Uterus (tissue), 4 donors: ENCODE results near the gene CPSF4. TPM values are rescaled to one million over a fixed set of nuclear protein-coding genes. Genes with fewer than 3 reads are reported as not detected.

Experiments
- DNase-seq, 2 donors: peaks; one replicate each; pipeline ENCODE4 v3.0.0-alpha.2; 2019 to 2020
- H3K27ac ChIP-seq, 2 donors: fragments of 200-600 bp; sonication (generic); 1 replicate in 1 of 2; 2 replicates in 1 of 2; pipeline ENCODE4 v1.5.1; 2016 to 2018
- H3K27me3 ChIP-seq, 2 donors: fragments of 200-600 bp; sonication (generic); one replicate each; pipeline ENCODE4 v1.5.1; 2018 to 2019; ENCODE audit warnings: control low read depth in 1 of 2
- H3K36me3 ChIP-seq, 2 donors: fragments of 200-600 bp; sonication (generic); one replicate each; pipeline ENCODE4 v1.5.1; 2019; ENCODE audit warnings: control low read depth in 1 of 2
- H3K4me1 ChIP-seq, 2 donors: fragments of 200-600 bp; sonication (generic); one replicate each; pipeline ENCODE4 v1.5.1; 2018 to 2019; ENCODE audit warnings: control low read depth in 1 of 2
- H3K4me3 ChIP-seq, 2 donors: fragments of 200-600 bp; sonication (generic); 1 replicate in 1 of 2; 2 replicates in 1 of 2; pipeline ENCODE4 v1.5.1; 2018 to 2019; ENCODE audit warnings: mild to moderate bottlenecking in 1 of 2
- H3K9me3 ChIP-seq, 2 donors: fragments of 200-600 bp; sonication (generic); one replicate each; pipeline ENCODE4 v1.5.1; 2019; ENCODE audit warnings: control low read depth in 1 of 2
- CTCF ChIP-seq, 4 experiments: fragments of 200-600 bp in 2 of 4; fragments of 450-650 bp in 2 of 4; sonication (generic) in 2 of 4; IDR thresholded peaks; one replicate each; pipeline ENCODE4 v1.5.1; 2016 to 2019; ENCODE audit warnings: antibody characterized with exemption in 4 of 4, mild to moderate bottlenecking in 2 of 4, moderate library complexity in 1 of 4
- POLR2A ChIP-seq, 2 donors: fragments of 450-650 bp; IDR thresholded peaks; one replicate each; pipeline ENCODE4 v1.6.1; 2016; ENCODE audit warnings: antibody characterized with exemption in 2 of 2, mild to moderate bottlenecking in 1 of 2, moderate library complexity in 1 of 2
- intact Hi-C: fragments of 100-400 bp; cut with DNase I; formaldehyde crosslinking; loops from one replicate; pipeline ENCODE4 v1.15.1; 2023; ENCODE audit warnings: low total_unique reads
- total RNA-seq, 4 donors: library from RNA; depleted of rRNA in 3 of 4; stranded (reverse); fragments of >200 nt in 3 of 4; gene quantifications; one replicate each; pipeline versions ENCODE4 v1.1.0 to v1.2.4, GENCODE V29; 2014 to 2023
- donor health status: DM: yes; HTN: yes; CAD: no.

The CPSF4 gene
- total RNA-seq, 4 donors from 2014 or later = 23.8 to 67.9 (median 38.4) TPM

- H3K9me3 ChIP-seq = no peaks in the 10 kb centered on the region
- no peaks in the 10 kb centered on the region for H3K27me3 ChIP-seq
- TF ChIP-seq CTCF (IDR thresholded peaks at IDR 0.05) (peak in 1 of 4 experiments; percentile 15), POLR2A (IDR thresholded peaks at IDR 0.05) (peak; percentile 7 to 34)
- H3K4me3 ChIP-seq = peak overlapping the region; percentile 54 to 59
- no peaks in the 10 kb centered on the region for H3K36me3 ChIP-seq
- intact Hi-C loops = no loop called here
- peak; percentile 75 to 80 for DNase-seq
- H3K27ac ChIP-seq = peak overlapping the region; percentile 61 to 70
- peaks cover 0 to 10% of the 10 kb centered on the region in 2 donors for H3K4me1 ChIP-seq
Observed at GRCh38 chr7:99392659-99393354, 45.9 kb upstream of the CPSF4 start.

- Histone ChIP-seq H3K36me3 (no peaks in the 10 kb centered on the region), H3K27ac (peak overlapping the region; percentile 61 to 70), H3K9me3 (no peaks in the 10 kb centered on the region), H3K4me3 (peak overlapping the region; percentile 54 to 59), H3K4me1 (peaks cover 0 to 10% of the 10 kb centered on the region in 2 donors), H3K27me3 (no peaks in the 10 kb centered on the region)
- TF ChIP-seq CTCF (IDR thresholded peaks at IDR 0.05) (no peak), POLR2A (IDR thresholded peaks at IDR 0.05) (no peak)
- DNase-seq = peak; percentile 50 to 66
- intact Hi-C loops = no loop called here
Observed at GRCh38 chr7:99393355-99394187, 45.2 kb upstream of the CPSF4 start.

- peaks cover 0 to 10% of the 10 kb centered on the region in 2 donors for H3K4me1 ChIP-seq
- H3K36me3 ChIP-seq = no peaks in the 10 kb centered on the region
- H3K27ac ChIP-seq = no peak overlapping the region
- H3K4me3 ChIP-seq = no peak overlapping the region
- H3K9me3 ChIP-seq = no peaks in the 10 kb centered on the region
- TF ChIP-seq CTCF (IDR thresholded peaks at IDR 0.05) (no peak), POLR2A (IDR thresholded peaks at IDR 0.05) (no peak)
- no peaks in the 10 kb centered on the region for H3K27me3 ChIP-seq
- DNase-seq = no peak
- intact Hi-C loops = no loop called here
Observed at GRCh38 chr7:99394188-99394502, 44.6 kb upstream of the CPSF4 start.

GRCh38 chr7:99395616-99396327 lies 43.0 kb upstream of the CPSF4 start:
- Histone ChIP-seq H3K4me1 (peaks cover 0 to 10% of the 10 kb centered on the region in 2 donors), H3K27ac (no peak overlapping the region), H3K9me3 (no peaks in the 10 kb centered on the region), H3K4me3 (no peak overlapping the region), H3K27me3 (no peaks in the 10 kb centered on the region), H3K36me3 (no peaks in the 10 kb centered on the region)
- DNase-seq = no peak
- TF ChIP-seq CTCF (IDR thresholded peaks at IDR 0.05) = no peak
- TF ChIP-seq POLR2A (IDR thresholded peaks at IDR 0.05) = no peak
- intact Hi-C loops = no loop called here
